Stimulated activated CD4-positive, alpha-beta T cell treated with anti-CD3 and anti-CD28 coated beads, TNF-alpha, amount 100 ng/mL, for 24 hours (primary cell): ENCODE data around the gene EPHB3.

ENCODE experiments used
- DNase-seq, 3 experiments: peaks; one replicate each; pipeline ENCODE4 v3.0.0-alpha.2; 2020; ENCODE audit warnings: low read depth in 3 of 3

Gene EPHB3

DNA sequence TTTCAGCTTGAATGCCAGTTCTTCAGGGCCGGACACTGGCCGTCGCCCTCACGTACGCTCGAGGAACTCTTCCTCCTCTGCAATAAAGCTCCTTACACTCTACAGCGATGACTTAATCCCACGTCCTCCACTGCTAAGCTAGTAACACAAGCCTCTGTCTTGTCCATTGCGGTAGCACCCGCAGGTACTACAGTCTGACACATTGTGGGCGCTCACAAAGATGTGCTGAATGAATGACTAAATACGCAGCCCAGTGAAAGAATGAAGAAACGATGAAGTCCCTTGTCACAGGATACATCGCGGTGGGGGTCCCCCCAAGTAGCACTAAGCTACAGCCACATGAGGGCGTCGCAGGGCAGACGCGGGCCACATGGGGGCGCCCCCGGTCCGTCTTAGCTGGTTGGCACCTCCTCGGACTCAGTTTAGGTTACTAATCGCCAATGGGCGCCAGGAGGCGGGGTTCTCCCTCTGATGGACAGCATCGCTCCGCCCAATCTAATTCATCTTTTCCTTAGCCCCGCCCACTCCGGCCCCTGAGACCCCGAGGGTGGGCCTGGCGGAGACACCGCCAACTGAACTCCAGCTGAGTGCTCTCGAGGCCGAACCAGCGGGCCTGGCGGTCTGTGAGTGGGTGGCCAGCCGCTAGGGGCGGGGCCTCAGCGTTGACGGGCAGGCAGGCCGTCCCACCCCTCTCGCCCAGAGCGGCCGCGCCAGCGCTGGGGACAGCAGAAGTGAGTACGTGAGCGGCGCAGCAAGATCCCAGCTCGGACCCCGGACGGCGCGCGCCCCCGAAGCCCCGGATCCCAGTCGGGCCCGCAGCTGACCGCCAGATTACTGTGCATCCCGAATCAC is at the start of gene EPHB3:
Gene EPHB3, plus strand, starts transcription at position 725 of the 852 bp plus-strand sequence. CDS start 451 bp downstream, outside the sequence.
- peak; percentile 82 to 94 (median 82) for DNase-seq

DNA sequence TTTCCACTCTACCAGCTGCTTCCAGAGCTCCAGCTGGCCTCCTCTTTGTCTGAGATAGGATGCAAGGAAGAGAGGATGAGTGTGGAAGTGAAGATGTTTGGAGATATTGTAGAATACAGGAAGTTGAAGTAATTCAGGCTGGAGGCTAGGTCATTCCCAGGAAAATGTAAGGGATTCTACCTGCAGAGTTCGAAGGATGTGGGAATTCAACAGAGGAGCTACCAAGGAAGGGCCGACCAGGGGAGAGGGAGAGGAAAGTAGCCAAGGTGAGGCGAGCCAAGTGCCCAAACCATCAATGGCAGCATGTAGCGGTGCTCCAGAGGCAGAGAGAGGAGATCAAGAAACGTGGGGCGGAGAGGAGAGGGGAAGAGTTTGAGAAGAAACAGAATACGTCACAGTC is 49.0 kb upstream of the EPHB3 start:
- DNase-seq, result no peak

DNA sequence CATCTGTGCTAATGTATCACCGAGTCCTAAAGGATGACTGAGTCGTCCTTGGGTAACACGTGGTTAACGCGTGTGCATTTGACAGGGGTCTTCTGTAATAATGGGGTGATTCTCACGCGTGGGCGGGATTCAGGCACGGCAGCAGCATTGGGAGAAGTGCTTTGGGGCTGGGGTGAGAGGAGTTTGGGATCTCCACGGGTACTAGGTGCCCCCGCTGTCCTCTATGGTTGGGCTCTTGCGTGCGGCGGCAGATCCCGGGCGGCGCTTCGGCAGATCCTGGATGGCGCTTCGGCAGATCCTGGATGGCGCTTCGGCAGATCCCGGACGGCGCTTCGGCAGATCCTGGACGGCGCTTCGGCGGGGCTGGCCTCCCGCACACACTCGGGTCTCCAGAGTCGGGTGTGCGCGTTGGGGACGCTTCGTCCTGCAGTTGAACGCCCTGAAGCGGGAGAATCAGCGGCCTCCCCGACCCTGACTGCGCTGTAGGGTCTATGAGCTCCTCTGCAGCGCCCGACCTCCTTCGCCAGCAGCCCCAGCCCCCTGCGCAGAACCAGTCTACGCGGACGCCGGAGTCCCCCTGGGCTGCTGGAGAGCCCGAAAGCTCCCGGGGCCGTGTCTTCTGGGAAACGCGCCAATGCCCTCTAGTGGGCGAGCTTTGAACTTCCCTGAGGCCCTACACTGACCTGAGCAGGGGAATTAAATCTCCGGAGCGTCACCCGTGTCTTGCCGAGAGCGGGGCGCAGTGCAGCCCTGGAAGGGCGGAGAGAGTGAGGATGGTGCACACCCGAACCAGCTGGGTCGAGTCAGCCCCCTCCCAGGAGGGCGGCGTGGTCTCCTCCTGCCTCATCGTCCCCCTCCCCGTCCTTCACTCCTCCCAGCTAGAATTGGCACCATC is 48.1 kb upstream of the EPHB3 start:
- DNase-seq, result peak; percentile 68 to 85 (median 76)

DNA sequence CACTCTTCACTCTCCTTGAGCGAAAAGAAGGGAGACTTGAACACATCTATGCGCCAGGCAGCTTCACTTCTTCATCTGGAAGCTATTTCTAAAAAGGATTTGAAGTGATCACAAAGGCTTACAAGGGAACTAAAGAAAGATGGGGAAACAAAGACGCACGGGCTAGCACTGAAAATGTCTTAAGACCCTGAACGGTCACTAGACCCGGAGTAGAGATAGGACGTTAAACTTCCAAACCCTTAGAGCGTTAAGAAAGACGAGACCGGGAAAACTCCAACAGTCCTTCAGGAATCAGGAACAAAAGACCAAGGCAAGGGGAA is 47.5 kb upstream of the EPHB3 start:
- no peak for DNase-seq

DNA sequence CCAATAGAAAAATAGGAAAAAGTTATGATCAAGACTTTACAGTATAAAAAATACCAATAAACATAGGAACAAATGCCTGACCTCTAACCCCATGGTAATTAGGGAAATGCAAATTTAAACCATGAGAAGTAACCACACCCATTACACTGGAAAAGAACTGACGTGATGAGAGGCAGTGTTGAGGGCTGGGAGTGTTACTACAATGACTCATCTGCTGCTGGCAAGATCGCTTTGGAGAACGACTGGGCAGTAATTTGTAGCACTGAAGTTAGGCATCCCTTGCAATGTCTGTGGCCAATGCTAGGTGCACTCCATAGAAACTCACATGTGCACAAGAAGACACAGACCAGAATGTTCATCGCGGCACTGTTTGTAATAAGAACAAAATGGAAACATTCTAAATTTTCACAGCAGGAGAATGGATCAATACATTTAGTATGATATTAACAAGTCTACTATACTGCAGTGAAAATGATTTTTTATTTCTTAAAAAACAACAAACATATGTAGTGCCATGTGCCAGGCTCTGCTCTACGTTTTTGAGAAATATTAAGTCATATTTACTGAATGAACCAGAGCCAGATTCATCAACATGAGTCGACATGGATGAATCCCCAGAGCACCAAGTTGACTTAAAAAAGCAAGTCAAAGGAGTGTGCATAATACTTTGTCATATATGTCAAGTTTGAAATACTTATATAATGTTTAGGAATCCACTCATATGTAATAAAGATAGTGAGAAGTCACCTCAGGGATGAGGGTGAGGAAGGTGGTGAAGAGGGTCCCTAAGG is 37.6 kb upstream of the EPHB3 start:
- DNase-seq, result peak in 1 of 3 experiments; percentile 22

DNA sequence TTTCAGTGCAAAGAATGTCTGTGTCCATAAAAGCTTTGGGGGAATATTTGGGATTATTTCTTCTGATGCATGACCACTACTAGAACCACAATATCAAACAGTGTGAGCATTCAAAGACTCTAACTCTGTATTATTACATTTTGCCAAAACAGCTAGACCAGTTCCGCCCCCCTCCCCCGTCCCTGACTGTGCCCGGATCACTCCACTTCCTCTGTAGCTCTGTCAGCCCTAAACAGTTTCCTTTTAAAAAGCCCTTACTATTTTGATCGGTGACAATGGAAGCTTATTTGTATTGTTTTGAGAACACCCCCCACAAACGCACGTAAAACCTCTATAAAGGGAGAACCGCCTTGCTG is 36.6 kb upstream of the EPHB3 start:
- DNase-seq, result peak in 1 of 3 experiments; percentile 29

DNA sequence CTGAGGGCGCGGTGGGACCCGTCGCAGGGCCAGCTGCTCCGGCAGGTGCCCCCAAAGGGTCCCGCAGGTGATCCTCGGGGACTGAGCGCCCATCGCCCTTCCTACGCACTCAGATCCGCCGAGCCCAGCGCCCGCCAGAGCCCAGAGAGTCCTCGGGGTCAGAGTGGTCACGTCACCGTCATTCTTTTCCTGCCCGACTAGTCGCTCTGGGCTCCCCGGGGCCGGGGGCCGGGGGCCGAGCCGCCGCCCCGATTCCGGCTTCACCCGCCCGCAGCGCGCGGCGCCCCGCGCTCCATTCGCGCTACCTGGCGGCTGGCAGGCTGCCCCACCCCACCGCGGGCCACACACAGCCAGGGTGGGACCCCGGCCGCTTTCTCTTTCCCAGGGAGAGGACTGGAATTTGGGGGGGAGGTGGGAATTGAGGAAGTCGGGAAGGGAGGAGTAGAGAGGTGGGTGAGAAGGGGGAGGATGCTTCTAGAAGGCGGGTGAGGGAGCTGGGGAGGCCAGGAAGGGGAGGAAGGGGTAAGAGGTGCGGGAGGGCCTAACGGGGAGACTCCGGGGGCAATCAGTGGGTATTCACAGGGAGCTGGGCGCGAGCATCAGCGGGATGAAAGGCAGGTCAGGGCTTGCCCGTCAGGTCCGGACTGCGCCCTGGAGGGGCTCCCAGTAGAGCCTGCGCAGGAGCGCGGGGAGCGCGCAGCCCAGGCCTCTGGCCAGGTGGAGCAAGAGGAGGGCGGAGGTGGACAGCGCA is 36.1 kb upstream of the EPHB3 start:
- no peak for DNase-seq

DNA sequence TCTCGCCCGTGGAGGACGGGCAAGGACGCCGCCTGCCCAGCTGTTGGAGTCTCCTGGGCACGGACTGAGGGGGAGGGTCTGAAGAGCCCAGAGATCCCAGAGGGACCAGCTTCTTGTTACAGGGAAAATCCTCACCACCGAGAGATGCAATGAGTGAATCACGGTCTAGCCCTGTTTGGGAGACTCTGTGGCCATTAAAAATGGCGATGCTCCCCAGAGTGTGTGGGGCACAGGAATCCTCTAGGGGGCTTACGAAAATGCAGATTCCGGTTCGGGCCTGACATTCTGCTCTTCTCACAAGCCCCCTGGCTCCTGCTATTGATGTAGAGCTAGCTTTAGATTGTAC is 35.5 kb upstream of the EPHB3 start:
- DNase-seq, result no peak

DNA sequence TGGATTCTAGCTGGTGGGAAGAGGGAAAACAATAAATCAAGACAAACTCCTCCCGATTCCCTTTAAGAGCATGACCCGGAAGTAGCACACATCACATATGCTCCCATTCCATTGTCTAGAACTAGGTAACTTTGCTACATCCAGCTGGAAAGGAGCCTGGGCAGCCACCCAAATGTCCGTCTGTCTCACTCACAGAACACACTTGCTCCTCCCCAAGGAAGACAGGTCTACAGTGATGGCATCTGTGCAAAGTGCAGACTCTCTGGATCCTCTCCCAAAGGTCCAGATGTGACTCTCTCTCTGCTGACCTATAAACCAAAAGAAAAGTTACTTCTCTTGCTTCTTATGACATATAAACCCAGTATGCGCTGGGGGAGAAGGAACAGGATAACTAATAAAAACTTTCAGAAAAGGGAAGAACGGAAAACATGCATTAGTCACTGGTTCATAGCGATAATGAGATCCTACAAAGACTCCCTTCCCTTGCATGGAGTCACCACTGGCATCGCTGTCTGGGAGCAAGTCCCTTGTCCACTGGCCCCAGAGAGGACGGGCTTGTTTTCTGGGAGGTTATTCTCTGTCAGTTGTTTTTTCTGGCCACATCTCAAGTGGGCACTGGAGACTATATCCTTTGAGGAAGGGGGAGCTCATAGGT is 29.8 kb upstream of the EPHB3 start:
- DNase-seq, result no peak

DNA sequence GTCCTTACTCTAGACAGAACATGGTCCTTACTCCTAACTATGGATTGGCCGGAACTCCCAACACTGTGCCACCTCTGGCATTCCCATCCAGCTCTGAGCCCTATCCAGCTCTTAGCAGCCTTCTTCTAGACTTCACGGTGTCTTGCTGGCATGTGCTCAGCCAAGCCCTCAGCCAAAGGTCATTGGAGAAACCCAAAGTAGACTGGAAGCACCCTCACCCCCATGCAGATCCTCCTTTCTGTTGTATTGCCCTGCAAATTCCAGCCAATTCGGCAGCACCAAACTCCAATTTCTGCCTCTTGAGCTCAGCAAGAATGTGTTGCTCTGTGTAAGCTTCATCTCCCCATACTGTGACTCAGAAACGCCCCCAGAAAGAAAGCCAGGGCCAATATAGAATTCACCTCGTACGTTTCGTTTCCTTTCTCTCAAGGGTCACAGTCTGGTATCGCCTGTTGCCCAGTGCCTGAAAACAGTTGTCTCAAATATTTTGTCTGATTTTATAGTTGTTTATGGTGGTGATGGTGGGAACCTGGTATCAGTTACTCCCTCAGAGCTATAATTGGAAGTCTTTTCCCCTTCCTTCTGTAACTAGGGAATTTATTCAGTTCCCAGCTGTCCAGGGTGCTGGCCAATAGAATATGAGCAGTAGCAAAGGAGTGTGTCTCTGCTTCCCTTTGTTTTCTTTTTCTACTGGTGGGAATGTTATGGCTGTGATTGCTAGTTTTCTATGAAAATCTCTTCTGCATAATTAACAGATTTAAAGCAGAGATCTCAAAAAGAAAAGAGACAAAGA is 28.4 kb upstream of the EPHB3 start:
- DNase-seq, result no peak

DNA sequence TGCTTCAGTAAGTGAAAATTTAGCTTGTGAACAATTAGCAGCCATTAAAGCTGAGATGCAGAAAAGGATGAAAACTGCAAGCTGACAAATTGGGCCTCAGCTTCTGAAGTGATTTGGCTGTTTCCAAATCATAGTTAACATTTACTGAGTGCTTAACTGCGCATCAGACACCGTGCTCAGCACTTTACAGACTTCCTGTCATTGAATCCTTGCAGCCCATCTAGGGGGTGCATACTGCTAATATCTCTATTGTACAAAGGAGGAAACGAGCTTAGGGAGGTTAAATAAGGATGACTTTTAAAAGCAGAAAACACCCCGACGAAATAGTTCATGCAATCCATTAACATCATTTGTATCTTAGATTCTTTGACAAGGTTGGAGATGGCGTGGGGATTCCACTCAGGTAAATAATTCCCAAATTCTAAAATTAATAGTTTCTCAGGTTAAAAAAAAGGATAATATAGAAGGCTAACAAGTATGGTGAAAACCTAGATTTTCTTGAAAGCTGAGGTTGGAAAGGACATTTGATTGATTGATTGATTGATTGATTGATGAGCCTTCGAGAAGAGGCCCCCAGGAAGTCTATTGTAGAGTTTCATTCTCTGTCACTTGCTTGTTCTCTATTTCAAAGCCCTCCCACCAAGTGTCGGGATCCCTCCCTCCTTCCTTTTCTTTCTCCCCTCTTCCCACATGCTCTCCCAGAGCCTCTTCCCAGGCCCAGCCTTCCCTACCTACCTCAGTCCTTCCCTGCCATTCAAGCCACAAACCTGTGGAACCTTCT is 23.5 kb upstream of the EPHB3 start:
- DNase-seq, result no peak

DNA sequence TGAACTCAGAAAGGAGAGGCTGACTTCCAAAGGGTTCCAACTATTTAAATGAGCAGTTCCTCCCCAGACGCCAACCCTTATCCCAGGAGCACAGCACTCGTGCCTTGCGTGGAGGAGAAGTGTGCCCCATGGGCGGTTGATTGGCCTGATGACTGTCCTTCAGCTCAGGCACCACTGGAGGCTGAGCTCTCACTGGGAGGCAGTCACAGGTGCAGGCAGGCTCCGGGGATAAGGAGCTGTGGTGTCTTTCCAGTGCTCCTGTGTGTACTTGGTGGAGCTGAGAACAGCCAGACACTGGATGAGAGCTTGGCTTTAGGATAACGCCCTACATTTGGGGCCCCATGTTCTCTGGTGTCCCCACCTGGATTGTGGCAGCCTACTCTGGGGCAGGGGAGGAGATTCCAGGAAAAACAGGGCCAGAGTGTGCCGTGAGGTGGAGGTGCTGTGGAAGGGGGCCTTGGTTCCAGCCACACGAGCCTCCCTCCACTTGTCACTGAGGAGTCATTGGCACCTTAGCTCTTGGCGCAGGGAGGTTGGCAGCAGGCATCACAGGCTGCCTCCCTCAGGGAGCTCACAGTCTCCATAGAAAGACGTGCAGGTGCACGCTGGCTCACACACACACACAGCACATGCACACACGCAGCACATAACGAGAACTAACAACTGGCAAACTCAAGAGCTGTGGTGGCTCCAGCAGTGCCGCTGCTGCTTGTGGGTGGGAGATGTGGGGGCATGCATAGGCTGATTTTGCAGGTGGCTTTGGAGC is 22.7 kb upstream of the EPHB3 start:
- no peak for DNase-seq

DNA sequence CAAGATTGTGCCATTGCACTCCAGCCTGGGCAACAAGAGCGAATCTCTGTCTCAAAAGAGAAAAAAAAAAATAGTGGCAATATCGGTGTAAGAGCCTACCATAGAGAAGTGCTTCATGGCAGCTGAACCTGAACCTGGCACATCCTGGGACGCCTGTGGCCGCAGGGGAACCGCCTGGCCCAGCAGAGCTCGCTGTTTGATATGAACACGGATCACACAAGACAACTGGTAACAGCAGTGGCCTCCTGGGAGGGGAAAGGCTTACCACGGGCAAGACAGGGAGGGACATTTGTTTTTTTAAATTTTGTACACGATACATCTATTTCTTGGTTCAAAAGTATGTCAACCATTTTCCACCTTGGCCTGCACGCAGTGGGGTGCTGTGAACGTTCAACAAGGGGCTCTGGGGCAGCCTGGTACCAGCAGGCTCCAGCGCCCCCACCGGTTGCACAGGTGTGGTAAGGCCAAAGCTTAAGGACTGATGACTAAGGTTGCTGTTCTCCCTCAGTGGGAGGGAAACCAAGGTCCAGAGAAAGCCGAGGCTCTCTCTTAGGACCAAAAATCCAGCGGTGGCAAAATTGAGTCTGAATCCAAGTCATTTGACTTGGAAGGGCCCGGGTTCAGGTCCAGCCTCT is 21.7 kb upstream of the EPHB3 start:
- no peak for DNase-seq

DNA sequence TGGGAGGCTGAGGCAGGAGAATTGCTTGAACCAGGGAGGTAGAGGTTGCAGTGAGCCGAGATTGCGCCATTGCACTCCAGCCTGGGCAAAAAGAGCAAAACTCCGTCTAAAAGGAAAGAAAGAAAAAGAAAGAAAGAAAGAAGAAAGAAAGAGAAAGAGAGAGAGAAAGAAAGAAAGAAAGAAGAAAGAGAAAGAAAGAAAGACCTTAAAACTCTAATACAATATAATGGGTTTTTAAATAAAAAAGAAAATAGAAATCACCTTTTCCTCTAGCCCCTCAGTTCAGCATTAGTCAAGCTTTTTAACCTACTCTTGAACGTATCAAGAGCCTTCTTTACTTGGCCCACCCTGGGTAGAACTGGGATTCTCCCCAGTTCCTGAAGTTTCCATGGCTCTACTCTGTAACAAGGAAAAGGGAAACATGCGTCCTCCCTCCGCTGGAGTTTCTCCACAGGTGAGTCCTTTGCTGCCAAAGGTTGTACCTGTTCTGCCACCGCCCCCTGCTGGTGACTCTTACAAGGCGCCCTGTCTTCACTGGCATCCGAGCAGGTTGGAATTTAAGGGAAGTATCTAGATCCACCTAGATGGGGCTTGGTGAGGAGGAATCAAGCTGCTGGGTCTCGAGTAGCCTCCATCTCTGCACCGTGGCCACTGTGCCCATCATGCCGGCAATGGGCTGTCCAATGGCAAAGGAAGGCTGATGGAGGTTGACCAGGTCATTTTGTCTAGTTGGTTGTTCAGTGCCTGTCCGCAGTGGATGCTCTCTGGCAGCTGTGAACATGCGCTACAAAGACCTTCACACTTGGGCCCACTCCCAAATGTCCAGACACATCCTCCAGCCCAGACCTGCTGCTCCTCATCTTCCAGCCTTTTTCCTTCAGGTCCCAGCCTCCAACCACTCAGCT is 20.6 kb upstream of the EPHB3 start:
- DNase-seq, result peak; percentile 48 to 75 (median 49)

DNA sequence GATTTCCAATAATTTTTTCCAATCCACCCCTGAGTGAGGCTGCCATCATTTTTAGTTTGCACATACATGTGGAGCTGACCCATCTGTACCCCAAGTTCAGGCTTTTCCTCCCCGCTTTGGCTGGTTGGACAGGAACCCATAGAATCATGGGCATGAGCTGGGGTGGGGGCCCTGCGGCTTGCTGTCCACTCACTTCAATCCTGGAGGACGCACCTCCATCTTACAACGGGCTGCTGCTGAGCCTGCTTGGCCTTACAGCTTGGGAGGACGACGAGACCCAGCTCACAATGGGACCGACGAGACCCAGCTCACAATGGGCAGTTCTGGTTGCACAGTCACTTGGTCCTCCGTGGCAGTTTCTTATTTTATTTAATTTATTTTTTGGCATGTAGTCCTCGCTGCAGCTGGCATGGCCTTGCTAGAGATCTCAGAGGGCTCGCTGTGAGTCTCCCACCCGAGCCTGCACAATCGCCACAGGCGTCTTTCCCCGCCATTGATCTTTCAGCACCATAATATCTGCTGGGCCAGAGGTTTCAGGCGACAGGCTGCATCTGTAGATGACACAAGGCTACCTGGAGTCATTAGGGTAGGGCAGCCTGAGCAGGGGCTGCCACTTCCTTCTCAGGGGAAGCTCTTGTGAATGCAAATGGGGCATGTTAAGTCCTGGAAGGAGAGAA is 19.6 kb upstream of the EPHB3 start:
- DNase-seq, result no peak

DNA sequence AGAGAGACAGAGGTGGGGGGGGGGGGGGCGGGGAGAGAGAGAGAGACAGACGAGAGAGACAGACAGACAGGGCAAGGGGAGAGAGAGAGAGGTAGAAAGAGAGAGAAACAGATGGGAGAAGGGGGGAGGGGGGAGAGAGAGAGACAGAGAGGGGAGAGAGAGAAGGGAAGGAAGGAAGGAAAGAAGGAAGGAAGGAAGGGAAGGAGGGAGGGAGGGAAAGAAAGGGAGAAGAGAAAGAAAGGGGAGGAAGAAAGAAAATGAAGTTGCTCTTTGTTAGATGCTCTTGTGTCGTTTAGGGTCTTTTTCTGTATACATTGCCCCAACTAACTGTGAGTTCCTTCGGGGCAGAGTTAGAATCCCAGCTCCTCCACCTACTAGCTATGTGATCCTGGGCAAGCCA is 19.0 kb upstream of the EPHB3 start:
- no peak for DNase-seq

DNA sequence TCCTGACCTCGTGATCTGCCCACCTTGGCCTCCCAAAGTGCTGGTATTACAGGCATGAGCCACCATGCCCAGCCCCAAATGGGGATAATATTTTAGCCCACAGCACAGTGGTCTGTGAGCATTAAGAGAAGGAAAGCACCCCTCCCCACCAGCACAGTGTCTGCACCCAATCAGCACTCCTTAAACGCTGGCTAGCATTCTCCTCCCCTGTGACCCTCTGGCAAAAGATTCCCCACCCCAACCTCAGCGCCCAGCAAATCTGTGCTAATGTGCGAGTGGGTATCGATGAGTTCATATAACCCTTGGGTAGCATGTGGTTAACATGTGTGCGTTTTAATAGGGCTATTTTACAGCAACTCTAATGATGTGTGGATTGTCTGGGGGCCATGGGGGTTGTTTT is 18.3 kb upstream of the EPHB3 start:
- no peak for DNase-seq
